ENCODE measurements around the gene MANSC4.
A peak's percentile ranks its signal among the peaks of the same experiment; 100 is the strongest.

The MANSC4 gene

GRCh38 chr12:27785882-27786570, 6.0 kb upstream of the MANSC4 start:
- no peak for TF ChIP-seq CTCF (IDR thresholded peaks at IDR 0.05; ENCODE audit: unreplicated experiment in 3 of 3)
- H3K4me1 Mint-ChIP-seq: peaks cover 33% of the 10 kb centered on the region
- peaks cover 44% of the 10 kb centered on the region for H3K36me3 Mint-ChIP-seq (ENCODE audit: low read depth)
- H3K27ac Mint-ChIP-seq: no peak overlapping the region
- H3K27me3 Mint-ChIP-seq (ENCODE audit: low read depth): no peaks in the 10 kb centered on the region
- H3K4me3 Mint-ChIP-seq: no peak overlapping the region
- H3K9me3 Mint-ChIP-seq: no peaks in the 10 kb centered on the region

GRCh38 chr12:27782481-27782880, 2.4 kb upstream of the MANSC4 start:
- Mint-ChIP-seq H3K27ac (peak overlapping the region; percentile 54 to 78 (median 63)), H3K36me3 (ENCODE audit: low read depth) (peaks cover 34% of the 10 kb centered on the region), H3K4me3 (peak overlapping the region; percentile 71 to 88 (median 82)), H3K4me1 (peaks cover 40% of the 10 kb centered on the region), H3K9me3 (no peaks in the 10 kb centered on the region), H3K27me3 (ENCODE audit: low read depth) (no peaks in the 10 kb centered on the region)
- no peak for TF ChIP-seq CTCF (IDR thresholded peaks at IDR 0.05; ENCODE audit: unreplicated experiment in 3 of 3)

GRCh38 chr12:27781680-27782079, 1.6 kb upstream of the MANSC4 start:
- H3K36me3 Mint-ChIP-seq (ENCODE audit: low read depth): peaks cover 33% of the 10 kb centered on the region
- peak overlapping the region; percentile 51 to 63 (median 54) for H3K27ac Mint-ChIP-seq

GRCh38 chr12:27780612-27781408, 774 bp upstream of the MANSC4 start:
- Mint-ChIP-seq H3K4me3 (peak overlapping the region; percentile 71 to 88 (median 82)), H3K4me1 (peaks cover 40% of the 10 kb centered on the region), H3K9me3 (no peaks in the 10 kb centered on the region), H3K36me3 (ENCODE audit: low read depth) (peaks cover 28% of the 10 kb centered on the region), H3K27me3 (ENCODE audit: low read depth) (no peaks in the 10 kb centered on the region), H3K27ac (peak overlapping the region; percentile 51 to 63 (median 54))
- TF ChIP-seq CTCF (IDR thresholded peaks at IDR 0.05; ENCODE audit: unreplicated experiment in 3 of 3): no peak

More at GRCh38 chr12:27781680-27782079, 1.6 kb upstream of the MANSC4 start:
- peak overlapping the region; percentile 71 to 88 (median 82) for H3K4me3 Mint-ChIP-seq
- peaks cover 40% of the 10 kb centered on the region for H3K4me1 Mint-ChIP-seq
- no peaks in the 10 kb centered on the region for H3K9me3 Mint-ChIP-seq
- no peak for TF ChIP-seq CTCF (IDR thresholded peaks at IDR 0.05; ENCODE audit: unreplicated experiment in 3 of 3)
- H3K27me3 Mint-ChIP-seq (ENCODE audit: low read depth): no peaks in the 10 kb centered on the region

- H3K4me3 Mint-ChIP-seq: peak overlapping the region; percentile 85 to 91 (median 88)
- no peak for TF ChIP-seq CTCF (IDR thresholded peaks at IDR 0.05; ENCODE audit: unreplicated experiment in 3 of 3)
- H3K27ac Mint-ChIP-seq: peak overlapping the region; percentile 89 to 99 (median 95)
- peaks cover 17% of the 10 kb centered on the region for H3K36me3 Mint-ChIP-seq (ENCODE audit: low read depth)
- peaks cover 31% of the 10 kb centered on the region for H3K4me1 Mint-ChIP-seq
- no peaks in the 10 kb centered on the region for H3K27me3 Mint-ChIP-seq (ENCODE audit: low read depth)
- H3K9me3 Mint-ChIP-seq: no peaks in the 10 kb centered on the region
Observed at GRCh38 chr12:27779416-27779919, 568 bp downstream of the MANSC4 start.
